GM21723 (cell line): ENCODE measurements around the gene UBE2Q1.

Experiments
- ATAC-seq: cut with Tn5 transposase; IDR thresholded peaks from one replicate; pipeline ENCODE4 v1.9.1; 2021; ENCODE audit warnings: mild to moderate bottlenecking, moderate library complexity; ENCODE audit not compliant: unreplicated experiment

The UBE2Q1 gene

DNA sequence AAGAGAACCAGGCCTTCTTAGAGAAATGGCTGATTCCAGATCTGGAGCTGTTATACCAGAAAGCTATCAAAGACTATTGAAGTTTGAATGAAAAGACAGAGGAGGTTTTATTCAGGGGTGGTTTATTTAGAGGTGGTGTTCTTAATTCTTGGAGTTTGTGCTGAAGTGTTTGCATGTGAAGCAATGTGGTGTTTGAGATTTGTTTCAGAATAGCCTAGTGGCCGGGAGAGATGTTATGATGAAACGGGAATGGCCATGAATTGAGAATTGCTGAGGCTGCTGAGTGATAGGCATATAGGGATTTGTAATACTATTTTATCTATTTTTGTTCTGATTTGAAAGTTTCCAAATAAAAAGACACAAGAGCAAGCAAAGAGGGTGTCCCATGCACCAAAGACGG, 45.7 kb downstream of the UBE2Q1 start:
- ATAC-seq: no peak

DNA sequence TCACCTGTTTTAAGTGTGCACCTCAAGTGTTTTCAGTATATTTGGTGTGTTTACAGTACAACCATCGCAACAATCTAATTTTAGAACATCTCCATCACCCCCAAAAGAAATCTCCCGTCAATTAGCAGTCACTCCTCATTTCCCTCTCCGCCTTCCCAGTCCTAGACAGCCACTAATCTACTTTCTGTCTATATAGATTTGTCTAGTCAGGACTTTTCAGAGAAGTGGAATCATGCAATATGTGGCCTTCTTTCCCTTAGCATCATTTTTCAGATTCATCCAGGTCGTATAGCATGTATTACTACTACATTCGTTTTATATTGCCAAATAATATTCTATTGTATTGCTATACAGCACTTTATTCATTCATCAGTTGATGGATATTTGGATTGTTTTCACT, 54.6 kb downstream of the UBE2Q1 start:
- no peak for ATAC-seq

DNA sequence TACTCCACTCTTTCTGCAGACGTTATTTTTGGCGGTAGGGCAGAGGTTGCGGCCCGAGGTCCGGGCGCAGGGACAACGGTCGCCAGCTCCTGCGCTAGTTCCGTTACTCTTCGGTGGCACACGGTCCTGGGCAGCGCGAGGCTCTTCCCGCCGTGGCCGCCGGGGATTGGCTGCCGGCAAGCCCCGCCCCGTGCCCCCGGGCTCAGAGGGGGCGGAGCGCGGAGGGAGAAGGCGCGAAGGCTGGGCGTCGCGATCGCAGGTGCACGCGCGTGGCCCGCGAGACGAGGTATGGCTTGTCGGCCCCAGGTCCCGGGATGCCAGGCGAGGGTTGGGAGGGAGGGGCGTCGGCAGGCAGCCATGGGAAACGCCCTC, 55.7 kb downstream of the UBE2Q1 start:
- ATAC-seq: no peak

DNA sequence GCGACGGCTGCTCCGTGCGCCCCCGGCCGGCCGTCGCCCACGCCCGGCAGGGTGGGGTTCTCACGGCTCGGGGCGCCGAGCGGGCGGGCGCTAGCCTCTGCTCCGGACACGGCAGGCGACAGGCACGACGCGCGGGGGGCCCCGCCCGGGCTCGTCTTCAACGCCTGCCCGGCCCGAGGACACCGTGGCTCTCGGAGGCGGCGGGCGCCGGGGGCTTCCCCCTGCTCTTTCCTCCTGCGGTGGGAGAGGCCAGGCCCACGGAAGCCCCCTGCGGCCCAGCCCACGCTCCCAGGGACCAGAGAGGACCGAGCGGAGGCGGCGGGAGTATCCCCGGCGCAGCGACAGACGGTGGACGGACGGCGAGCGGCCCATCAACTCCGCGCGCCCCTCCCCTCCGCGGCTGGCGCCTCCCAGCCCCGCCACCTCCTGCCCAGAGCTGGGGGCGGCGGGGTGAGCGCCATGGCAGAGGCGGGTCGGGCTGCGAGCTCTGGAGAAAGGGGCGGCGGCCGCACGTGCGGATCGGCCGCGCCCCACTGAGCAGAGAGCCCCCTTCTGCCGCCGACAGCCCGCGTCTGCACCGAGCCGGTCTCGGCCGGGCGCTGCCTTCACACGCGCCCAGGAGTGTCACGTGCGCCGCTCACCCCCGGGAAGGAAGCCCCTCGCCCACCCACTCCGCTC, 56.3 kb downstream of the UBE2Q1 start, which contains the start of the genes SHE and TDRD10:
Gene SHE (minus strand): TSS at position 347 of the 678 bp plus-strand sequence. CDS start 386 bp downstream, outside the sequence.
Gene TDRD10 (plus strand): TSS at position 154 of the 678 bp plus-strand sequence. CDS start 4,685 bp downstream, outside the sequence.
- ATAC-seq: no peak

- no peak for ATAC-seq
Observed at GRCh38 chr1:154501423-154502065, 56.9 kb downstream of the UBE2Q1 start.

GRCh38 chr1:154500533-154500932, 57.9 kb downstream of the UBE2Q1 start:
- no peak for ATAC-seq

DNA sequence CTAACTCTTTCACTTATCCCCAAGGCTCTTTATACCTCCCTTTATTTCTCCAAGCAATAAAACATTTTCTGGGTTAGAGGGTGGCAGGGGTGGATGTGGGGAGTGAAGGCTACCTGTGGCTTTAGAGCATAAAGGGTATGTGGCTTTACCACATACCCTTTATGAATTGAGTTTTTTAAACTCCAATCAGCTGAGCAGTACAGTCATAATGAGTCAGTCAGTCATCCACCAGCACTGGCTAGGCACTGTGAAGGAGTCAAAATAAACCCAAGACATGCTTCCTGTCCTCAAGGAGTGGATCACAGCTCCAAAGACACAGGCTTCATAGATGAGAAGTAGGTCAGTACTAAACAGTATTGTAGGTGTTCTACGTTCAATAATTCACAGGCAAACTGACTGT, 59.0 kb downstream of the UBE2Q1 start:
- no peak for ATAC-seq
